WERI-Rb-1 (cell line): ENCODE measurements around the gene CPLX1.
A peak's percentile ranks its signal among the peaks of the same experiment; 100 is the strongest.

Experiments used
- DNase-seq: peaks from one replicate; pipeline ENCODE4 v3.0.0-alpha.2; 2020
- H3K27ac ChIP-seq: fragments of 250-450 bp; sonication (Bioruptor Pico); 2 replicates; pipeline ENCODE4 v1.5.1; 2020; ENCODE audit warnings: mild to moderate bottlenecking, moderate library complexity
- H3K27me3 ChIP-seq: fragments of 250-450 bp; sonication (Bioruptor Pico); 2 replicates; pipeline ENCODE4 v1.5.1; 2021; ENCODE audit warnings: mild to moderate bottlenecking, low read depth, moderate library complexity; ENCODE audit not compliant: insufficient read depth, severe bottlenecking
- H3K36me3 ChIP-seq: fragments of 250-450 bp; sonication (Bioruptor Pico); 2 replicates; pipeline ENCODE4 v1.5.1; 2020; ENCODE audit warnings: mild to moderate bottlenecking, moderate library complexity
- H3K4me3 ChIP-seq: 2 replicates; pipeline ENCODE4 v1.5.1; 2011; ENCODE audit warnings: low read depth, mild to moderate bottlenecking, control low read depth, low read length
- H3K9me3 ChIP-seq: fragments of 250-450 bp; sonication (Bioruptor Pico); 2 replicates; pipeline ENCODE4 v1.5.1; 2021; ENCODE audit warnings: mild to moderate bottlenecking, moderate library complexity; ENCODE audit not compliant: severe bottlenecking
- TF ChIP-seq, protein P1 (sequence below): IDR thresholded peaks from 2 replicates; pipeline ENCODE4 v1.5.1; 2011; ENCODE audit warnings: low read depth, mild to moderate bottlenecking, control low read depth, inconsistent platforms, low read length

The CPLX1 gene

DNA sequence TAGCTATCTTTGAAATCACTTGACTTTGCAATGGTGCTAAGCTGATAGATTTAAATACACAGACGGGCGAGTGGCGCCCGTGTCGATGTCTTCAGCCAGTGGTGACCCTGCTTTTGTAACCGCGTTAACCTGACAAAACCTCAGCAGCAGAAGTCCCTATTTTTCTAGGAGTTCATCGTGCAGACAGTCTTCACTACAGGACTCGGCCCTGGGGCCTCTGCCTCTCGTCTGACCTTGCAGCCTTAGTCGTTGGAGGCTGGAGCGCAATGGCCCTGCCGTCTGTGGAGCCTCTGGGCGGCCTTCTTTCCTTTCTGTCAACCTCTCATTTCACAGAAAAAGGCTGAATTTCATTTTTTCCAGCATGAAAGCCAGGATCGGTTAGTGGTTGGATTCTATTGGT lies 57.9 kb downstream of the CPLX1 start:
- DNase-seq = no peak
- Histone ChIP-seq H3K27ac (no peak overlapping the region), H3K4me3 (no peak overlapping the region), H3K27me3 (no peaks in the 10 kb centered on the region), H3K36me3 (peaks cover 90% of the 10 kb centered on the region), H3K9me3 (peaks cover 8% of the 10 kb centered on the region)
- TF ChIP-seq, protein P1, sequence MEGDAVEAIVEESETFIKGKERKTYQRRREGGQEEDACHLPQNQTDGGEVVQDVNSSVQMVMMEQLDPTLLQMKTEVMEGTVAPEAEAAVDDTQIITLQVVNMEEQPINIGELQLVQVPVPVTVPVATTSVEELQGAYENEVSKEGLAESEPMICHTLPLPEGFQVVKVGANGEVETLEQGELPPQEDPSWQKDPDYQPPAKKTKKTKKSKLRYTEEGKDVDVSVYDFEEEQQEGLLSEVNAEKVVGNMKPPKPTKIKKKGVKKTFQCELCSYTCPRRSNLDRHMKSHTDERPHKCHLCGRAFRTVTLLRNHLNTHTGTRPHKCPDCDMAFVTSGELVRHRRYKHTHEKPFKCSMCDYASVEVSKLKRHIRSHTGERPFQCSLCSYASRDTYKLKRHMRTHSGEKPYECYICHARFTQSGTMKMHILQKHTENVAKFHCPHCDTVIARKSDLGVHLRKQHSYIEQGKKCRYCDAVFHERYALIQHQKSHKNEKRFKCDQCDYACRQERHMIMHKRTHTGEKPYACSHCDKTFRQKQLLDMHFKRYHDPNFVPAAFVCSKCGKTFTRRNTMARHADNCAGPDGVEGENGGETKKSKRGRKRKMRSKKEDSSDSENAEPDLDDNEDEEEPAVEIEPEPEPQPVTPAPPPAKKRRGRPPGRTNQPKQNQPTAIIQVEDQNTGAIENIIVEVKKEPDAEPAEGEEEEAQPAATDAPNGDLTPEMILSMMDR = no peak

GRCh38 chr4:766559-767283 lies 59.2 kb downstream of the CPLX1 start:
- Histone ChIP-seq H3K36me3 (peaks cover 92% of the 10 kb centered on the region), H3K4me3 (no peak overlapping the region), H3K27me3 (no peaks in the 10 kb centered on the region), H3K27ac (peak overlapping the region; percentile 11; the same call in 1 of the 2 replicates), H3K9me3 (peaks cover 8% of the 10 kb centered on the region)
- DNase-seq = no peak
- TF ChIP-seq, protein P1 = no peak

GRCh38 chr4:766152-766515 lies 59.8 kb downstream of the CPLX1 start:
- H3K36me3 ChIP-seq = peaks cover 93% of the 10 kb centered on the region

DNA sequence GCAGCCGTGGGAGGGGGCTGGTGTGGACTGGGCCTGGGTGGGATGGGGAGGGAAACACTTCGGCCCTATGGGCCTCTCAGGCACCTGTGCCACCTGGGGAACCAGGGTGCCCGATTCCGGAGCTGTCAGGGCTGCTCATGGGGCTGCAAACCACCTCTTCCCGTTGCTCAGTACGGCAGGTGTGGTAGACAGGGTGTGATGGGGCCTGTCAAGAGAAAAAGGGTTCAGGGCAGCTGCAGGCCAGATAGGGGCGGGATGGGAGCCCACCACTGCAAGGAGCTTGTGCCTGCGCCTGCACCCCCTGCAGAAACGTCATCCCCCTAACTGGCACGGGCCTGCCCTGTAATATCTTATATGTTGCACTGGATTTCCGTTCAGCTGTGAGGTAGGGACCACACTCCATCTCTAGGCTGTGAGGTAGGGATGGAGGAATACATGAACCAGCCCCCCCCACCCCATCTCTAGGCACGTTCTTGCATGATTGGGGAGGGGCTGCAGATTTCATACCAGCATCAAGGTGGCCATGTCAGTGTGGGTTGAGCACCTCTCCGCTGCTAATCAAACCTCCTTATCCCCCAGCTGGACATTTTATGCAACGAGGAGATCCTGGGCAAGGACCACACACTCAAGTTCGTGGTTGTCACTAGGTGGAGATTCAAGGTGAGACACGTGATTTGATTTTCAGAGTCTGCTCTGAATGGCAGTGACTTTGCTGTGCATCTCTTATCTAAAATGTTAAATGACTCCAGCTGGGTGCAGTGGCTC lies 61.3 kb downstream of the CPLX1 start:
- Histone ChIP-seq H3K27me3 (no peaks in the 10 kb centered on the region), H3K27ac (no peak overlapping the region), H3K9me3 (peaks cover 8% of the 10 kb centered on the region), H3K36me3 (peaks cover 90% of the 10 kb centered on the region), H3K4me3 (no peak overlapping the region)
- no peak for DNase-seq
- TF ChIP-seq, protein P1 = no peak

More at GRCh38 chr4:766152-766515, 59.8 kb downstream of the CPLX1 start:
- Histone ChIP-seq H3K4me3 (no peak overlapping the region), H3K27me3 (no peaks in the 10 kb centered on the region), H3K9me3 (peaks cover 8% of the 10 kb centered on the region), H3K27ac (no peak overlapping the region)
- DNase-seq = no peak
- TF ChIP-seq, protein P1 = no peak

DNA sequence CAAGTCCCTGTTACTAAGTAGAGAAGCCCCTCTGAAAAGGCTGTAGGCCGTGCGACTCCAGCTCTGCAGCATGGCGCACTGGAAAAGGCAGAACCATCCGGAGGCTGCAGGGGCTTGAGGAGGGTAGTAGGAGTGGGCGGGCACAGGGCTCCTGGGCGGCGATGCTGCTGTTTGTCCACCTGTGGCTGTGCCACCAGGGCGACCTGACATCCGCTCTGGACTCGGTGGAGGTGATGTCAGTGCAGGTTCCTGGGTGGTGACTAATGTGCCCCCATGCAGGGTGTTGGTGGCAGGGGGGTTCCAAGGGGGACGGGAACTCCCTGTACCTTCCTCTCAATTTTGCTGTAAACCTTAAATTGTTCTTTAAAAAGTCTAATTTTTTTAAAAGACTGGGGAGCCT lies 62.0 kb downstream of the CPLX1 start:
- DNase-seq = no peak
- H3K36me3 ChIP-seq = peaks cover 83% of the 10 kb centered on the region
- no peaks in the 10 kb centered on the region for H3K27me3 ChIP-seq
- H3K4me3 ChIP-seq = no peak overlapping the region
- no peak overlapping the region for H3K27ac ChIP-seq
- TF ChIP-seq, protein P1 = no peak
- peaks cover 8% of the 10 kb centered on the region for H3K9me3 ChIP-seq
